ENCODE results near the gene MRPL49.

The MRPL49 gene

GRCh38 chr11:65129649-65130441 is 7.7 kb downstream of the MRPL49 start:
- H3K23ac ChIP-seq (ENCODE audit: low read depth, low read length, poor library complexity), result peak overlapping the region; percentile 47
- H3K9me3 ChIP-seq (replicated peaks in 1 of 2; ENCODE audit: control insufficient read depth in 2 of 2, insufficient read depth in 1 of 2, low read depth in 1 of 2, low read length in 2 of 2), result no peaks in the 10 kb centered on the region
- H2BK12ac ChIP-seq (ENCODE audit: low read length), result no peak overlapping the region
- DNase-seq (ENCODE audit: low spot score), result no peak
- H2AFZ ChIP-seq (ENCODE audit: low read length), result no peak overlapping the region
- H2BK5ac ChIP-seq (ENCODE audit: low read length), result no peak overlapping the region
- H3K36me3 ChIP-seq (replicated peaks in 1 of 2; ENCODE audit: control insufficient read depth in 2 of 2, insufficient read depth in 2 of 2, low read length in 2 of 2), result peaks cover 69 to 78% of the 10 kb centered on the region in 2 donors
- H4K8ac ChIP-seq (ENCODE audit: low read depth, low read length), result peak overlapping the region; percentile 77
- H3K9ac ChIP-seq (ENCODE audit: low read depth, low read length, poor library complexity), result no peak overlapping the region
- no peak overlapping the region for H3K14ac ChIP-seq (ENCODE audit: low read length)
- H4K91ac ChIP-seq (ENCODE audit: low read depth, low read length, poor library complexity), result no peak overlapping the region
- H2AK5ac ChIP-seq (ENCODE audit: low read depth, low read length), result no peak overlapping the region
- H3K4me2 ChIP-seq (ENCODE audit: insufficient read depth, low read length, poor library complexity, severe bottlenecking), result no peak overlapping the region
- H2BK15ac ChIP-seq (ENCODE audit: low read length), result no peak overlapping the region
- no peak overlapping the region for H3K27ac ChIP-seq (replicated peaks; ENCODE audit: low read length)
- H2BK120ac ChIP-seq (ENCODE audit: low read depth, low read length), result no peak overlapping the region
- H3K18ac ChIP-seq (ENCODE audit: low read length), result peak overlapping the region; percentile 39
- H3K79me1 ChIP-seq (ENCODE audit: low read depth, low read length), result peaks cover 18% of the 10 kb centered on the region
- H3K27me3 ChIP-seq (ENCODE audit: control insufficient read depth in 3 of 3, insufficient read depth in 3 of 3, low read depth in 1 of 3, low read length in 3 of 3), result no peaks in the 10 kb centered on the region
- H3K4me3 ChIP-seq (ENCODE audit: low read length in 2 of 2), result no peak overlapping the region
- H3K4ac ChIP-seq (ENCODE audit: low read length), result no peak overlapping the region
- H3K4me1 ChIP-seq (ENCODE audit: control insufficient read depth in 2 of 2, insufficient read depth in 1 of 2, low read depth in 1 of 2, low read length in 2 of 2), result peaks cover 6 to 9% of the 10 kb centered on the region in 2 donors
- no CpG with 5 or more reads among the region's 13 CpGs for WGBS, 2 donors (ENCODE audit: extremely low coverage in 2 of 2, insufficient read length in 2 of 2, insufficient replicate concordance in 1 of 2)

GRCh38 chr11:65130631-65131416 is 8.7 kb downstream of the MRPL49 start:
- H3K27me3 ChIP-seq (ENCODE audit: control insufficient read depth in 3 of 3, insufficient read depth in 3 of 3, low read depth in 1 of 3, low read length in 3 of 3), result no peaks in the 10 kb centered on the region
- H2BK120ac ChIP-seq (ENCODE audit: low read depth, low read length), result no peak overlapping the region
- H2AFZ ChIP-seq (ENCODE audit: low read length), result no peak overlapping the region
- H2BK15ac ChIP-seq (ENCODE audit: low read length), result no peak overlapping the region
- no peak for DNase-seq (ENCODE audit: low spot score)
- H3K36me3 ChIP-seq (replicated peaks in 1 of 2; ENCODE audit: control insufficient read depth in 2 of 2, insufficient read depth in 2 of 2, low read length in 2 of 2), result peaks cover 60 to 68% of the 10 kb centered on the region in 2 donors
- H4K8ac ChIP-seq (ENCODE audit: low read depth, low read length), result no peak overlapping the region
- H2BK5ac ChIP-seq (ENCODE audit: low read length), result no peak overlapping the region
- no peak overlapping the region for H3K9ac ChIP-seq (ENCODE audit: low read depth, low read length, poor library complexity)
- peaks cover 18% of the 10 kb centered on the region for H3K79me1 ChIP-seq (ENCODE audit: low read depth, low read length)
- H3K18ac ChIP-seq (ENCODE audit: low read length), result no peak overlapping the region
- no peak overlapping the region for H3K23ac ChIP-seq (ENCODE audit: low read depth, low read length, poor library complexity)
- no CpG with 5 or more reads among the region's 19 CpGs for WGBS, 2 donors (ENCODE audit: extremely low coverage in 2 of 2, insufficient read length in 2 of 2, insufficient replicate concordance in 1 of 2)
- H2AK5ac ChIP-seq (ENCODE audit: low read depth, low read length), result no peak overlapping the region
- no peak overlapping the region for H3K4me2 ChIP-seq (ENCODE audit: insufficient read depth, low read length, poor library complexity, severe bottlenecking)
- no peak overlapping the region for H2BK12ac ChIP-seq (ENCODE audit: low read length)
- no peak overlapping the region for H3K27ac ChIP-seq (replicated peaks; ENCODE audit: low read length)
- no peak overlapping the region for H3K4ac ChIP-seq (ENCODE audit: low read length)
- H3K9me3 ChIP-seq (replicated peaks in 1 of 2; ENCODE audit: control insufficient read depth in 2 of 2, insufficient read depth in 1 of 2, low read depth in 1 of 2, low read length in 2 of 2), result no peaks in the 10 kb centered on the region
- no peak overlapping the region for H3K4me3 ChIP-seq (ENCODE audit: low read length in 2 of 2)
- H3K4me1 ChIP-seq (ENCODE audit: control insufficient read depth in 2 of 2, insufficient read depth in 1 of 2, low read depth in 1 of 2, low read length in 2 of 2), result peaks cover 9 to 12% of the 10 kb centered on the region in 2 donors
- H3K14ac ChIP-seq (ENCODE audit: low read length), result no peak overlapping the region
- no peak overlapping the region for H4K91ac ChIP-seq (ENCODE audit: low read depth, low read length, poor library complexity)

- H2BK12ac ChIP-seq (ENCODE audit: low read length), result no peak overlapping the region
- H3K4me2 ChIP-seq (ENCODE audit: insufficient read depth, low read length, poor library complexity, severe bottlenecking), result no peak overlapping the region
- H3K23ac ChIP-seq (ENCODE audit: low read depth, low read length, poor library complexity), result no peak overlapping the region
- no peaks in the 10 kb centered on the region for H3K27me3 ChIP-seq (ENCODE audit: control insufficient read depth in 3 of 3, insufficient read depth in 3 of 3, low read depth in 1 of 3, low read length in 3 of 3)
- no peak overlapping the region for H2AFZ ChIP-seq (ENCODE audit: low read length)
- no peak overlapping the region for H3K14ac ChIP-seq (ENCODE audit: low read length)
- peaks cover 9 to 13% of the 10 kb centered on the region in 2 donors for H3K4me1 ChIP-seq (ENCODE audit: control insufficient read depth in 2 of 2, insufficient read depth in 1 of 2, low read depth in 1 of 2, low read length in 2 of 2)
- no peak overlapping the region for H2BK120ac ChIP-seq (ENCODE audit: low read depth, low read length)
- H3K9ac ChIP-seq (ENCODE audit: low read depth, low read length, poor library complexity), result no peak overlapping the region
- H3K9me3 ChIP-seq (replicated peaks in 1 of 2; ENCODE audit: control insufficient read depth in 2 of 2, insufficient read depth in 1 of 2, low read depth in 1 of 2, low read length in 2 of 2), result no peaks in the 10 kb centered on the region
- H3K27ac ChIP-seq (replicated peaks; ENCODE audit: low read length), result no peak overlapping the region
- peaks cover 57 to 63% of the 10 kb centered on the region in 2 donors for H3K36me3 ChIP-seq (replicated peaks in 1 of 2; ENCODE audit: control insufficient read depth in 2 of 2, insufficient read depth in 2 of 2, low read length in 2 of 2)
- no peak overlapping the region for H3K4ac ChIP-seq (ENCODE audit: low read length)
- no peak overlapping the region for H3K18ac ChIP-seq (ENCODE audit: low read length)
- H3K79me1 ChIP-seq (ENCODE audit: low read depth, low read length), result peaks cover 18% of the 10 kb centered on the region
- no peak overlapping the region for H3K4me3 ChIP-seq (ENCODE audit: low read length in 2 of 2)
- no peak overlapping the region for H2AK5ac ChIP-seq (ENCODE audit: low read depth, low read length)
- no peak for DNase-seq (ENCODE audit: low spot score)
- H4K8ac ChIP-seq (ENCODE audit: low read depth, low read length), result no peak overlapping the region
- H2BK15ac ChIP-seq (ENCODE audit: low read length), result no peak overlapping the region
- no peak overlapping the region for H4K91ac ChIP-seq (ENCODE audit: low read depth, low read length, poor library complexity)
- no CpG with 5 or more reads among the region's 3 CpGs for WGBS, 2 donors (ENCODE audit: extremely low coverage in 2 of 2, insufficient read length in 2 of 2, insufficient replicate concordance in 1 of 2)
- H2BK5ac ChIP-seq (ENCODE audit: low read length), result no peak overlapping the region
Observed at GRCh38 chr11:65131417-65131776, 9.3 kb downstream of the MRPL49 start.

GRCh38 chr11:65131895-65132237 is 9.7 kb downstream of the MRPL49 start:
- Histone ChIP-seq H3K4me1 (ENCODE audit: control insufficient read depth in 2 of 2, insufficient read depth in 1 of 2, low read depth in 1 of 2, low read length in 2 of 2) (peaks cover 9 to 13% of the 10 kb centered on the region in 2 donors), H3K4me3 (ENCODE audit: low read length in 2 of 2) (no peak overlapping the region), H2BK15ac (ENCODE audit: low read length) (no peak overlapping the region), H3K27ac (replicated peaks; ENCODE audit: low read length) (no peak overlapping the region), H2BK5ac (ENCODE audit: low read length) (no peak overlapping the region), H2AK5ac (ENCODE audit: low read depth, low read length) (no peak overlapping the region), H2BK12ac (ENCODE audit: low read length) (no peak overlapping the region), H3K9me3 (replicated peaks in 1 of 2; ENCODE audit: control insufficient read depth in 2 of 2, insufficient read depth in 1 of 2, low read depth in 1 of 2, low read length in 2 of 2) (no peaks in the 10 kb centered on the region), H3K79me1 (ENCODE audit: low read depth, low read length) (peaks cover 18% of the 10 kb centered on the region), H3K4me2 (ENCODE audit: insufficient read depth, low read length, poor library complexity, severe bottlenecking) (no peak overlapping the region), H4K8ac (ENCODE audit: low read depth, low read length) (no peak overlapping the region), H3K23ac (ENCODE audit: low read depth, low read length, poor library complexity) (peak overlapping the region; percentile 45), H3K18ac (ENCODE audit: low read length) (no peak overlapping the region), H4K91ac (ENCODE audit: low read depth, low read length, poor library complexity) (no peak overlapping the region), H2BK120ac (ENCODE audit: low read depth, low read length) (no peak overlapping the region), H3K27me3 (ENCODE audit: control insufficient read depth in 3 of 3, insufficient read depth in 3 of 3, low read depth in 1 of 3, low read length in 3 of 3) (no peaks in the 10 kb centered on the region), H3K36me3 (replicated peaks in 1 of 2; ENCODE audit: control insufficient read depth in 2 of 2, insufficient read depth in 2 of 2, low read length in 2 of 2) (peaks cover 53 to 58% of the 10 kb centered on the region in 2 donors), H3K9ac (ENCODE audit: low read depth, low read length, poor library complexity) (no peak overlapping the region), H2AFZ (ENCODE audit: low read length) (no peak overlapping the region), H3K4ac (ENCODE audit: low read length) (no peak overlapping the region), H3K14ac (ENCODE audit: low read length) (no peak overlapping the region)
- DNase-seq (ENCODE audit: low spot score), result no peak
- no CpG with 5 or more reads among the region's 6 CpGs for WGBS, 2 donors (ENCODE audit: extremely low coverage in 2 of 2, insufficient read length in 2 of 2, insufficient replicate concordance in 1 of 2)
